ENCODE measurements around the gene KCTD16. TPM values are rescaled to one million over a fixed set of nuclear protein-coding genes. Genes with fewer than 3 reads are reported as not detected.

Gene KCTD16
- total RNA-seq, 1 donor from 2014 or later: 5.6 TPM

- H3K4me2 ChIP-seq (ENCODE audit: low read length): no peak overlapping the region
- no peak overlapping the region for H3K27ac Mint-ChIP-seq (ENCODE audit: unreplicated experiment)
- H3K4me1 ChIP-seq (ENCODE audit: insufficient read depth, low read length): no peaks in the 10 kb centered on the region
- H3K27ac ChIP-seq (ENCODE audit: low read depth, low read length): no peak overlapping the region
- no peak overlapping the region for H3K9ac ChIP-seq (ENCODE audit: low read length)
- peaks cover 5% of the 10 kb centered on the region for H3K4me1 Mint-ChIP-seq (ENCODE audit: low read depth, unreplicated experiment)
- H3K4me3 ChIP-seq (ENCODE audit: insufficient read depth, low read depth, low read length): no peak overlapping the region
- no peaks in the 10 kb centered on the region for H3K9me3 ChIP-seq (ENCODE audit: insufficient read depth, low read depth, low read length)
- no peak for FAIRE-seq
- no peak overlapping the region for H2AFZ ChIP-seq (ENCODE audit: low read depth, low read length)
- no peaks in the 10 kb centered on the region for H3K27me3 Mint-ChIP-seq (ENCODE audit: low read depth, unreplicated experiment)
- H3K79me2 ChIP-seq (ENCODE audit: insufficient read depth, low read length): no peaks in the 10 kb centered on the region
- no peaks in the 10 kb centered on the region for H3K36me3 Mint-ChIP-seq (ENCODE audit: low read depth, unreplicated experiment)
- no peaks in the 10 kb centered on the region for H3K9me3 Mint-ChIP-seq (ENCODE audit: unreplicated experiment)
- no peaks in the 10 kb centered on the region for H4K20me1 ChIP-seq (ENCODE audit: insufficient read depth, low read length)
- no peak for DNase-seq (ENCODE audit: low read depth)
- H3K27me3 ChIP-seq (ENCODE audit: insufficient read depth, low read length): no peaks in the 10 kb centered on the region
- no peaks in the 10 kb centered on the region for H3K36me3 ChIP-seq (ENCODE audit: insufficient read depth, low read length)
- no peak overlapping the region for H3K4me3 Mint-ChIP-seq (ENCODE audit: unreplicated experiment)
- TF ChIP-seq CTCF (IDR thresholded peaks at IDR 0.05; ENCODE audit: insufficient read depth, low read depth, low read length) (no peak), EZH2 (IDR thresholded peaks at IDR 0.05; ENCODE audit: insufficient read depth, low read length) (no peak)
Observed at GRCh38 chr5:144284931-144285502, 114.3 kb downstream of the KCTD16 start.

GRCh38 chr5:144289277-144289676 lies 118.6 kb downstream of the KCTD16 start:
- H3K4me2 ChIP-seq (ENCODE audit: low read length): no peak overlapping the region
- DNase-seq (ENCODE audit: low read depth) (no peak), FAIRE-seq (no peak)
- H3K4me1 Mint-ChIP-seq (ENCODE audit: low read depth, unreplicated experiment): no peaks in the 10 kb centered on the region
- no peak overlapping the region for H3K27ac Mint-ChIP-seq (ENCODE audit: unreplicated experiment)
- no peaks in the 10 kb centered on the region for H3K9me3 Mint-ChIP-seq (ENCODE audit: unreplicated experiment)
- H2AFZ ChIP-seq (ENCODE audit: low read depth, low read length): no peak overlapping the region
- H4K20me1 ChIP-seq (ENCODE audit: insufficient read depth, low read length): no peaks in the 10 kb centered on the region
- H3K36me3 Mint-ChIP-seq (ENCODE audit: low read depth, unreplicated experiment): no peaks in the 10 kb centered on the region
- no peaks in the 10 kb centered on the region for H3K27me3 ChIP-seq (ENCODE audit: insufficient read depth, low read length)
- TF ChIP-seq EZH2 (IDR thresholded peaks at IDR 0.05; ENCODE audit: insufficient read depth, low read length) (no peak), CTCF (IDR thresholded peaks at IDR 0.05; ENCODE audit: insufficient read depth, low read depth, low read length) (no peak)
- H3K27me3 Mint-ChIP-seq (ENCODE audit: low read depth, unreplicated experiment): no peaks in the 10 kb centered on the region
- H3K36me3 ChIP-seq (ENCODE audit: insufficient read depth, low read length): no peaks in the 10 kb centered on the region
- H3K4me1 ChIP-seq (ENCODE audit: insufficient read depth, low read length): no peaks in the 10 kb centered on the region
- H3K9me3 ChIP-seq (ENCODE audit: insufficient read depth, low read depth, low read length): no peaks in the 10 kb centered on the region
- no peak overlapping the region for H3K27ac ChIP-seq (ENCODE audit: low read depth, low read length)
- H3K4me3 ChIP-seq (ENCODE audit: insufficient read depth, low read depth, low read length): no peak overlapping the region
- no peak overlapping the region for H3K9ac ChIP-seq (ENCODE audit: low read length)
- no peak overlapping the region for H3K4me3 Mint-ChIP-seq (ENCODE audit: unreplicated experiment)
- no peaks in the 10 kb centered on the region for H3K79me2 ChIP-seq (ENCODE audit: insufficient read depth, low read length)

GRCh38 chr5:144292029-144292428 lies 121.4 kb downstream of the KCTD16 start:
- Mint-ChIP-seq H3K36me3 (ENCODE audit: low read depth, unreplicated experiment) (no peaks in the 10 kb centered on the region), H3K27me3 (ENCODE audit: low read depth, unreplicated experiment) (no peaks in the 10 kb centered on the region), H3K27ac (ENCODE audit: unreplicated experiment) (no peak overlapping the region), H3K4me3 (ENCODE audit: unreplicated experiment) (no peak overlapping the region), H3K4me1 (ENCODE audit: low read depth, unreplicated experiment) (no peaks in the 10 kb centered on the region), H3K9me3 (ENCODE audit: unreplicated experiment) (no peaks in the 10 kb centered on the region)
- Histone ChIP-seq H3K4me2 (ENCODE audit: low read length) (no peak overlapping the region), H2AFZ (ENCODE audit: low read depth, low read length) (no peak overlapping the region), H3K4me3 (ENCODE audit: insufficient read depth, low read depth, low read length) (no peak overlapping the region), H3K36me3 (ENCODE audit: insufficient read depth, low read length) (no peaks in the 10 kb centered on the region), H3K9ac (ENCODE audit: low read length) (no peak overlapping the region), H3K9me3 (ENCODE audit: insufficient read depth, low read depth, low read length) (no peaks in the 10 kb centered on the region), H3K4me1 (ENCODE audit: insufficient read depth, low read length) (no peaks in the 10 kb centered on the region), H3K27me3 (ENCODE audit: insufficient read depth, low read length) (no peaks in the 10 kb centered on the region), H4K20me1 (ENCODE audit: insufficient read depth, low read length) (no peaks in the 10 kb centered on the region), H3K79me2 (ENCODE audit: insufficient read depth, low read length) (no peaks in the 10 kb centered on the region), H3K27ac (ENCODE audit: low read depth, low read length) (no peak overlapping the region)
- no peak for FAIRE-seq
- DNase-seq (ENCODE audit: low read depth): no peak
- TF ChIP-seq EZH2 (IDR thresholded peaks at IDR 0.05; ENCODE audit: insufficient read depth, low read length): no peak
- no peak for TF ChIP-seq CTCF (IDR thresholded peaks at IDR 0.05; ENCODE audit: insufficient read depth, low read depth, low read length)
